CD14-positive monocyte (primary cell): ENCODE results near the gene KRT8. TPM values are rescaled to one million over a fixed set of nuclear protein-coding genes. Genes with fewer than 3 reads are reported as not detected.
A peak's percentile ranks its signal among the peaks of the same experiment; 100 is the strongest.

Source experiments
- DNase-seq, 3 donors: peaks; one replicate each; pipeline ENCODE4 v3.0.0-alpha.2; 2011 to 2022
- H2AFZ ChIP-seq: 2 replicates; pipeline ENCODE4 v1.6.0; 2012; ENCODE audit warnings: mild to moderate bottlenecking, low read depth, low read length, inconsistent platforms; ENCODE audit not compliant: insufficient read depth, poor library complexity, severe bottlenecking
- H3K27ac ChIP-seq, 2 donors: 1 replicate in 1 of 2; 2 replicates in 1 of 2; pipeline ENCODE4 v1.5.1; 2012 to 2013; ENCODE audit warnings: low read length in 2 of 2, control low read depth in 1 of 2, inconsistent platforms in 1 of 2, low read depth in 1 of 2, mild to moderate bottlenecking in 1 of 2
- H3K27me3 ChIP-seq, 2 donors: one replicate each; pipeline versions ENCODE4 v1.6.0 to v1.6.1; 2011 to 2013; ENCODE audit warnings: low read length in 2 of 2; ENCODE audit not compliant: control insufficient read depth in 2 of 2, insufficient read depth in 2 of 2
- H3K36me3 ChIP-seq, 2 donors: replicated peaks in 1 of 2; 1 replicate in 1 of 2; 2 replicates in 1 of 2; pipeline versions ENCODE4 v1.5.1 to v1.6.1; 2012 to 2013; ENCODE audit warnings: low read length in 2 of 2, control low read depth in 1 of 2, inconsistent platforms in 1 of 2, mild to moderate bottlenecking in 1 of 2; ENCODE audit not compliant: insufficient read depth in 2 of 2, control insufficient read depth in 1 of 2
- H3K4me1 ChIP-seq, 2 donors: 1 replicate in 1 of 2; 2 replicates in 1 of 2; pipeline versions ENCODE4 v1.5.1 to v1.6.1; 2012 to 2013; ENCODE audit warnings: low read length in 2 of 2, control low read depth in 1 of 2, inconsistent platforms in 1 of 2, mild to moderate bottlenecking in 1 of 2, moderate library complexity in 1 of 2; ENCODE audit not compliant: insufficient read depth in 2 of 2, control insufficient read depth in 1 of 2
- H3K4me2 ChIP-seq: replicated peaks from 2 replicates; pipeline ENCODE3; 2012; ENCODE audit warnings: low read length, moderate library complexity, mild to moderate bottlenecking; ENCODE audit not compliant: poor library complexity, severe bottlenecking; ENCODE audit errors: extremely low read depth
- H3K4me3 ChIP-seq, 3 experiments: fragments of 200-600 bp in 1 of 3; sonication (generic) in 1 of 3; replicated peaks in 1 of 3; 1 replicate in 2 of 3; 2 replicates in 1 of 3; pipeline ENCODE4 v1.5.1; 2011 to 2013; ENCODE audit warnings: low read length in 3 of 3, mild to moderate bottlenecking in 3 of 3, control low read depth in 2 of 3, low read depth in 2 of 3, inconsistent platforms in 1 of 3, moderate library complexity in 1 of 3
- H3K79me2 ChIP-seq: 2 replicates; pipeline ENCODE4 v1.6.0; 2012; ENCODE audit warnings: mild to moderate bottlenecking, control low read depth, inconsistent platforms, low read length, moderate library complexity; ENCODE audit not compliant: insufficient read depth
- H3K9ac ChIP-seq: 2 replicates; pipeline ENCODE4 v1.6.0; 2017; ENCODE audit warnings: low read length, mild to moderate bottlenecking; ENCODE audit not compliant: insufficient read depth, poor library complexity, severe bottlenecking
- H3K9me3 ChIP-seq, 2 donors: replicated peaks in 1 of 2; 1 replicate in 1 of 2; 2 replicates in 1 of 2; pipeline versions ENCODE4 v1.5.1 to v1.6.1; 2012 to 2013; ENCODE audit warnings: low read length in 2 of 2, control low read depth in 1 of 2; ENCODE audit not compliant: control insufficient read depth in 1 of 2, insufficient read depth in 1 of 2
- H4K20me1 ChIP-seq: 2 replicates; pipeline ENCODE4 v1.6.0; 2012; ENCODE audit warnings: mild to moderate bottlenecking, low read length, control low read depth, moderate library complexity; ENCODE audit not compliant: insufficient read depth
- H3K27ac Mint-ChIP-seq, 7 donors: one replicate each; pipeline ENCODE4 v1.8.0; 2020; ENCODE audit warnings: mild to moderate bottlenecking in 7 of 7, mixed read lengths in 7 of 7, moderate library complexity in 6 of 7, inconsistent platforms in 2 of 7
- H3K27me3 Mint-ChIP-seq, 3 donors: one replicate each; pipeline ENCODE4 v1.8.0; 2021 to 2022; ENCODE audit warnings: low read depth in 3 of 3, mild to moderate bottlenecking in 3 of 3, mixed read lengths in 3 of 3, moderate library complexity in 3 of 3, inconsistent platforms in 1 of 3
- H3K36me3 Mint-ChIP-seq, 2 donors: one replicate each; pipeline ENCODE4 v1.8.0; 2020; ENCODE audit warnings: mixed read lengths in 2 of 2, inconsistent platforms in 1 of 2, mild to moderate bottlenecking in 1 of 2
- H3K4me1 Mint-ChIP-seq: one replicate; pipeline ENCODE4 v1.8.0; 2020; ENCODE audit warnings: mild to moderate bottlenecking, mixed read lengths
- H3K4me3 Mint-ChIP-seq, 2 donors: one replicate each; pipeline ENCODE4 v1.8.0; 2020; ENCODE audit warnings: mild to moderate bottlenecking in 2 of 2, mixed read lengths in 2 of 2, moderate library complexity in 1 of 2
- H3K9me3 Mint-ChIP-seq, 7 donors: one replicate each; pipeline ENCODE4 v1.8.0; 2020 to 2022; ENCODE audit warnings: mixed read lengths in 7 of 7, mild to moderate bottlenecking in 6 of 7, moderate library complexity in 6 of 7, inconsistent platforms in 2 of 7
- CTCF ChIP-seq: fragments of 200-600 bp; IDR thresholded peaks from one replicate; pipeline ENCODE4 v1.8.0; 2022; ENCODE audit warnings: antibody characterized with exemption, mild to moderate bottlenecking
- WGBS: methylation state at CpG from one replicate; pipeline ENCODE4 v1.1.5; 2013; ENCODE audit warnings: missing lambda C conversion rate; ENCODE audit not compliant: insufficient coverage; 5-methylcytosine and 5-hydroxymethylcytosine counted together
- intact Hi-C, 2 donors: fragments of 100-400 bp; cut with micrococcal nuclease; formaldehyde crosslinking; loops; one replicate each; pipeline versions ENCODE4 v1.15.0 to v1.15.1; 2023
- polyA plus RNA-seq, 3 donors: library from polyadenylated mRNA; depleted of rRNA in 1 of 3; unstranded in 2 of 3; stranded (reverse) in 1 of 3; fragments of 300-500 nt in 2 of 3; fragments of >200 nt in 1 of 3; fragmentation: Illumina TruSeq in 2 of 3; gene quantifications; 1 replicate in 2 of 3; 2 replicates in 1 of 3; pipeline ENCODE4 v1.2.3, GENCODE V29; 2012 to 2021

Gene KRT8
- polyA plus RNA-seq, 3 donors, result 0.16 to 0.39 TPM; not detected in 1

GRCh38 chr12:52949413-52950331 lies 44.8 kb upstream of the KRT8 start:
- Mint-ChIP-seq H3K4me3 (peak overlapping the region in 1 of 2 donors; percentile 91), H3K9me3 (peaks cover 0 to 2% (median 0%) of the 10 kb centered on the region in 7 donors), H3K36me3 (no peaks in the 10 kb centered on the region), H3K27me3 (peaks cover 29 to 35% (median 31%) of the 10 kb centered on the region in 3 donors), H3K27ac (no peak overlapping the region), H3K4me1 (peaks cover 14% of the 10 kb centered on the region)
- H2AFZ ChIP-seq, result peak overlapping the region; percentile 75
- no peaks in the 10 kb centered on the region for H4K20me1 ChIP-seq
- H3K36me3 ChIP-seq, result no peaks in the 10 kb centered on the region
- H3K4me2 ChIP-seq, result peak overlapping the region; percentile 34
- no peaks in the 10 kb centered on the region for H3K9me3 ChIP-seq
- H3K4me1 ChIP-seq, result peaks cover 8 to 15% of the 10 kb centered on the region in 2 donors
- no peak for TF ChIP-seq CTCF
- peak in 2 of 3 donors; percentile 6 to 14 for DNase-seq
- peak overlapping the region in 2 of 3 experiments; percentile 9 to 68 for H3K4me3 ChIP-seq
- intact Hi-C loops, result no loop called here
- no peak overlapping the region for H3K9ac ChIP-seq
- no peaks in the 10 kb centered on the region for H3K79me2 ChIP-seq
- 28% methylated on average over 7 of the region's 13 CpGs for WGBS
- peaks cover 4 to 25% of the 10 kb centered on the region in 2 donors for H3K27me3 ChIP-seq
- H3K27ac ChIP-seq, result no peak overlapping the region

GRCh38 chr12:52947738-52948423 lies 43.0 kb upstream of the KRT8 start:
- 93% methylated on average over 6 of the region's 12 CpGs for WGBS
- Histone ChIP-seq H3K27ac (no peak overlapping the region), H3K9me3 (no peaks in the 10 kb centered on the region), H3K27me3 (peaks cover 4 to 25% of the 10 kb centered on the region in 2 donors), H4K20me1 (no peaks in the 10 kb centered on the region), H3K9ac (no peak overlapping the region), H3K4me2 (no peak overlapping the region), H3K36me3 (no peaks in the 10 kb centered on the region), H3K4me1 (peaks cover 8 to 15% of the 10 kb centered on the region in 2 donors), H2AFZ (no peak overlapping the region), H3K79me2 (no peaks in the 10 kb centered on the region), H3K4me3 (no peak overlapping the region)
- Mint-ChIP-seq H3K4me1 (peaks cover 14% of the 10 kb centered on the region), H3K36me3 (no peaks in the 10 kb centered on the region), H3K27ac (no peak overlapping the region), H3K9me3 (peaks cover 0 to 2% (median 0%) of the 10 kb centered on the region in 7 donors), H3K27me3 (peaks cover 30 to 35% (median 31%) of the 10 kb centered on the region in 3 donors), H3K4me3 (peak overlapping the region in 1 of 2 donors; percentile 88)
- no peak for DNase-seq
- no peak for TF ChIP-seq CTCF
- intact Hi-C loops, result no loop called here
